ENCODE results near the gene TREML2.

The TREML2 gene

GRCh38 chr6:41224800-41225199 is 23.9 kb upstream of the TREML2 start:
- ATAC-seq (replicated peaks): no peak
- Mint-ChIP-seq H3K4me1 (peaks cover 22 to 47% of the 10 kb centered on the region in 2 donors), H3K4me3 (no peak overlapping the region), H3K9me3 (no peaks in the 10 kb centered on the region), H3K27me3 (peaks cover 5% of the 10 kb centered on the region in 2 donors), H3K27ac (no peak overlapping the region), H3K36me3 (no peaks in the 10 kb centered on the region)
- no peak for DNase-seq

DNA sequence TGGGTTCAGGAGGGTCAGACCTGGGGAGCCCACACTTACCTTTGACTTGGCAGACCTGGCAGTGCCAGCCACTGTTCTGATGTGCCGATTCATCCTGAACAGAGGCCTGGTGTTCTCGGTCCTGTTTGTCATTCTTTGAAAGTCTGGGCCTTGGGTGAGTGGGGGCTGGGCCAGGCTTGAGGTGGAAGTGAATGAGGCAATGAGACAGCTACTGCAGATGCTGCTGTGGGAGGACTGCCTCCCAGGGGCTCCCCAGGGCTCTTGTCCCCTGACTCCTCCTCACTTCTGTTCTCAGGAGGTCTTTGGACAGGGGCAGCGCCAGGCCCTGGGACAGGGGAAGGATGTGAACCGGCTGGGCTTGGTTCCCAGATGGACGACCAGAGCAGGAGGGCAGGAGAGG is 21.6 kb upstream of the TREML2 start:
- Mint-ChIP-seq H3K4me1 (peaks cover 13 to 26% of the 10 kb centered on the region in 2 donors), H3K27me3 (peaks cover under 1% of the 10 kb centered on the region in 2 donors), H3K4me3 (no peak overlapping the region), H3K9me3 (no peaks in the 10 kb centered on the region), H3K36me3 (no peaks in the 10 kb centered on the region), H3K27ac (no peak overlapping the region)
- no peak for DNase-seq
- no peak for ATAC-seq (replicated peaks)

- no peak overlapping the region for H3K4me3 Mint-ChIP-seq
- no peaks in the 10 kb centered on the region for H3K27me3 Mint-ChIP-seq
- peaks cover 12 to 25% of the 10 kb centered on the region in 2 donors for H3K4me1 Mint-ChIP-seq
- no peak for DNase-seq
- no peak for ATAC-seq (replicated peaks)
- no peaks in the 10 kb centered on the region for H3K9me3 Mint-ChIP-seq
- H3K36me3 Mint-ChIP-seq: no peaks in the 10 kb centered on the region
- no peak overlapping the region for H3K27ac Mint-ChIP-seq
Measured at GRCh38 chr6:41222045-41222444, 21.1 kb upstream of the TREML2 start.

- Mint-ChIP-seq H3K27me3 (no peaks in the 10 kb centered on the region), H3K36me3 (peaks cover 9 to 14% of the 10 kb centered on the region in 2 donors), H3K4me1 (peaks cover 3 to 5% of the 10 kb centered on the region in 2 donors), H3K27ac (no peak overlapping the region), H3K4me3 (no peak overlapping the region), H3K9me3 (peaks cover 9 to 16% of the 10 kb centered on the region in 2 donors)
- ATAC-seq (replicated peaks) (no peak), DNase-seq (no peak)
Measured at GRCh38 chr6:41216616-41217015, 15.7 kb upstream of the TREML2 start.

GRCh38 chr6:41215777-41216176 is 14.8 kb upstream of the TREML2 start:
- Mint-ChIP-seq H3K9me3 (peaks cover 9 to 16% of the 10 kb centered on the region in 2 donors), H3K4me3 (no peak overlapping the region), H3K36me3 (peaks cover 9 to 14% of the 10 kb centered on the region in 2 donors), H3K27ac (no peak overlapping the region), H3K27me3 (no peaks in the 10 kb centered on the region), H3K4me1 (peaks cover 7% of the 10 kb centered on the region in 2 donors)
- ATAC-seq (replicated peaks) (no peak), DNase-seq (no peak)

GRCh38 chr6:41214559-41215238 is 13.8 kb upstream of the TREML2 start:
- H3K9me3 Mint-ChIP-seq: peaks cover 9 to 16% of the 10 kb centered on the region in 2 donors
- H3K4me3 Mint-ChIP-seq: no peak overlapping the region
- no peak for ATAC-seq (replicated peaks)

GRCh38 chr6:41209547-41210320 is 8.8 kb upstream of the TREML2 start:
- Mint-ChIP-seq H3K27me3 (no peaks in the 10 kb centered on the region), H3K9me3 (peaks cover 20 to 24% of the 10 kb centered on the region in 2 donors), H3K36me3 (peaks cover 11 to 24% of the 10 kb centered on the region in 2 donors), H3K4me1 (peaks cover 29 to 49% of the 10 kb centered on the region in 2 donors), H3K27ac (peak overlapping the region; percentile 97), H3K4me3 (no peak overlapping the region)
- ATAC-seq (replicated peaks) (peak in 1 of 2 donors; percentile 33), DNase-seq (no peak)

More at GRCh38 chr6:41214559-41215238, 13.8 kb upstream of the TREML2 start:
- Mint-ChIP-seq H3K27me3 (no peaks in the 10 kb centered on the region), H3K36me3 (peaks cover 9 to 14% of the 10 kb centered on the region in 2 donors), H3K27ac (no peak overlapping the region), H3K4me1 (peaks cover 14 to 17% of the 10 kb centered on the region in 2 donors)
- DNase-seq: no peak

- peaks cover 14 to 16% of the 10 kb centered on the region in 2 donors for H3K9me3 Mint-ChIP-seq
- H3K4me1 Mint-ChIP-seq: peaks cover 30 to 49% of the 10 kb centered on the region in 2 donors
- H3K27me3 Mint-ChIP-seq: no peaks in the 10 kb centered on the region
- peaks cover 2 to 17% of the 10 kb centered on the region in 2 donors for H3K36me3 Mint-ChIP-seq
- ATAC-seq (replicated peaks) (peak; percentile 87 to 90), DNase-seq (no peak)
- H3K4me3 Mint-ChIP-seq: peak overlapping the region; percentile 75 to 81
- peak overlapping the region; percentile 97 for H3K27ac Mint-ChIP-seq
Measured at GRCh38 chr6:41208439-41209106, 7.6 kb upstream of the TREML2 start.

GRCh38 chr6:41204156-41204555 is 3.2 kb upstream of the TREML2 start:
- Mint-ChIP-seq H3K4me3 (no peak overlapping the region), H3K27ac (peak overlapping the region; percentile 6), H3K36me3 (peaks cover 9 to 21% of the 10 kb centered on the region in 2 donors), H3K4me1 (peaks cover 47 to 66% of the 10 kb centered on the region in 2 donors), H3K27me3 (no peaks in the 10 kb centered on the region), H3K9me3 (peaks cover 14 to 19% of the 10 kb centered on the region in 2 donors)
- DNase-seq: no peak
- ATAC-seq (replicated peaks): no peak

DNA sequence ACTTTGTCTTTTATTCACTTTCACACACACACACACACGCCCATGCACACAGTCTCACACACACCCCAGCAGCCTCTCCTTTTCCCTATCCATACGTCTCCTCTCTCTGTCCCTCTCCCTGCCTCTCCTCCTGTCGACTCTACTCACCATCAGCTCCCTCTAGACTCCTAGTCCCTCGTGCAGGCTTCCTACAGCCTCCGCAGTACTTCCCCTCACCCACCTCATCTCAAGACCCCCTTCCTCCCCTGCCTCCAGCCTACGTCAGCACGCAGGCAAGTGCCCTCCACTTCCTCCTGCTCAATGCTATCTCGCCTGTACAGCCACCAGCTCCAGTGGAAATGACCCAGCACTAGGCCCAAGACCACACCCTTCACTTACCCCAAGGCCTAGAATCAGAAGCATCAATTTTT is 820 bp upstream of the TREML2 start:
- Mint-ChIP-seq H3K27me3 (no peaks in the 10 kb centered on the region), H3K4me3 (peak overlapping the region; percentile 79 to 95), H3K9me3 (peaks cover 7 to 10% of the 10 kb centered on the region in 2 donors), H3K36me3 (peaks cover 20 to 21% of the 10 kb centered on the region in 2 donors), H3K27ac (peak overlapping the region; percentile 85), H3K4me1 (peaks cover 44 to 66% of the 10 kb centered on the region in 2 donors)
- ATAC-seq (replicated peaks) (peak; percentile 26 to 29), DNase-seq (no peak)

GRCh38 chr6:41200296-41200900 is 551 bp downstream of the TREML2 start:
- Mint-ChIP-seq H3K9me3 (peaks cover 4 to 8% of the 10 kb centered on the region in 2 donors), H3K36me3 (peaks cover 30 to 32% of the 10 kb centered on the region in 2 donors), H3K27ac (peak overlapping the region; percentile 85), H3K4me3 (peak overlapping the region; percentile 79 to 95), H3K27me3 (no peaks in the 10 kb centered on the region), H3K4me1 (peaks cover 54 to 78% of the 10 kb centered on the region in 2 donors)
- ATAC-seq (replicated peaks): peak; percentile 14 to 33
- DNase-seq: no peak

GRCh38 chr6:41199552-41200246 is 1.2 kb downstream of the TREML2 start:
- no peaks in the 10 kb centered on the region for H3K27me3 Mint-ChIP-seq
- H3K27ac Mint-ChIP-seq: peak overlapping the region; percentile 85
- ATAC-seq (replicated peaks) (peak; percentile 23 to 26), DNase-seq (no peak)
- H3K4me1 Mint-ChIP-seq: peaks cover 61 to 85% of the 10 kb centered on the region in 2 donors
- peak overlapping the region; percentile 79 to 95 for H3K4me3 Mint-ChIP-seq
- peaks cover 0 to 5% of the 10 kb centered on the region in 2 donors for H3K9me3 Mint-ChIP-seq
- H3K36me3 Mint-ChIP-seq: peaks cover 36 to 37% of the 10 kb centered on the region in 2 donors

- no peaks in the 10 kb centered on the region for H3K27me3 Mint-ChIP-seq
- DNase-seq (no peak), ATAC-seq (replicated peaks) (no peak)
- H3K4me1 Mint-ChIP-seq: peaks cover 74 to 99% of the 10 kb centered on the region in 2 donors
- peak overlapping the region in 1 of 2 donors; percentile 0 for H3K4me3 Mint-ChIP-seq
- no peaks in the 10 kb centered on the region for H3K9me3 Mint-ChIP-seq
- H3K27ac Mint-ChIP-seq: peak overlapping the region; percentile 37
- H3K36me3 Mint-ChIP-seq: peaks cover 56 to 58% of the 10 kb centered on the region in 2 donors
Measured at GRCh38 chr6:41197234-41197633, 3.7 kb downstream of the TREML2 start.

Measured in stimulated activated naive B cell treated with anti-CD40 and anti-IgM and Interleukin-4, amounts not matched to agents 10 μg/mL and 1 μg/mL and 100 μg/mL, for 72 hours (primary cell).